ENCODE measurements around the gene RPL29. TPM values are rescaled to one million over a fixed set of nuclear protein-coding genes. Genes with fewer than 3 reads are reported as not detected.

RPL29 gene
- total and polyA plus RNA-seq, 7 donors = 1,247 to 2,993 (median 2,094) TPM

DNA sequence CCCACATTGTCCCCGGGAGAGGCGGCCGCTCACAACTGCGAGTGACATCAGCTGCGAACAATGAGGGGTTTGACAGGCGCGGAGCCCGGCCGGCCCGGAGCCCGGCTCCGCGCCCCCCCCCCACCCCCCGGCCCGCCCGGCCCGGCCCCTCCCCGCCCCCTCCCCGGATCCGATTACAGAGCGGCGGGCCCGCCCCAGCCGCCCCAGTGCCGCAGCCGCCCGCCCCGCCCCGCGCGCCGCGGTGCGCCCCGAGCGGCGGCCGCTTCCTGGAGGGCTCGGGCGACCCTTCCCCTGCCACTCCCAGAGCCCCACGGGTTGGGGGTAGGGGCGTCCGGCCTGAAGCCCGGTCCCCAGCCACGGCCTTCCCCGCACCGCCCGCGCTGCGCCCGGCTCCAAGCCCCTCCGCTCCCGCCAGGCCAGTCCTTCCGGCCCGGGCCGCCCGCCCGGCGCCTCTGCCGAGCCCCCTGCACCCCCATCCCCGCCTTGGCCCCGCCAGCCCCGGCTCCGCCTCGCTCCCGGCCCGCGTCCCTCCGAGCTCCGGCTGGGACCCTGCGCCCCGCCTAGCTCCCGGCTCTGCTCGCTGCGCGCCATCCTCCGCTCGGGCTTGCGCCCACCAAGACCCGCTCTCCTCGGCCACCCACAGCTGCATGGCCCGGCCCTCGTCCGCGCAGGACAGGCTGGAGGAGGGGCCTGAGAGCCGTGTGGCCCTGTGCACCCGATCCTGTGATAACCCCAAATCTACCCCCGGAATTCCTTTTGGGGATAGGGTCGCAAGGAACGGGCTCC, 28.1 kb downstream of the RPL29 start, which contains the start of gene PCBP4:
PCBP4 (minus strand) TSS at position 71 of the 786 bp plus-strand sequence. CDS start 6,214 bp downstream, outside the sequence.
- WGBS, 2 donors = 1% methylated on average over 90 of the region's 90 CpGs
- Histone ChIP-seq H3K9me3 (no peaks in the 10 kb centered on the region), H3K36me3 (no peaks in the 10 kb centered on the region), H3K4me3 (peak within 1 kb of the TSS; percentile 66 to 95 (median 80)), H3K4me1 (peaks cover 0 to 53% (median 43%) of the 10 kb centered on the region in 4 donors), H3K27ac (peak within 1 kb of the TSS; percentile 92 to 99 (median 94)), H3K27me3 (no peaks in the 10 kb centered on the region)
- peak; percentile 85 for DNase-seq
- intact Hi-C loops (cut with DNase I) = loop anchor here (1.0 to 10.0 kb wide), 2 partner anchors 25 to 573 kb away; partner anchors contain the start of genes PARP3 and RBM15B
- TF ChIP-seq, protein P1, sequence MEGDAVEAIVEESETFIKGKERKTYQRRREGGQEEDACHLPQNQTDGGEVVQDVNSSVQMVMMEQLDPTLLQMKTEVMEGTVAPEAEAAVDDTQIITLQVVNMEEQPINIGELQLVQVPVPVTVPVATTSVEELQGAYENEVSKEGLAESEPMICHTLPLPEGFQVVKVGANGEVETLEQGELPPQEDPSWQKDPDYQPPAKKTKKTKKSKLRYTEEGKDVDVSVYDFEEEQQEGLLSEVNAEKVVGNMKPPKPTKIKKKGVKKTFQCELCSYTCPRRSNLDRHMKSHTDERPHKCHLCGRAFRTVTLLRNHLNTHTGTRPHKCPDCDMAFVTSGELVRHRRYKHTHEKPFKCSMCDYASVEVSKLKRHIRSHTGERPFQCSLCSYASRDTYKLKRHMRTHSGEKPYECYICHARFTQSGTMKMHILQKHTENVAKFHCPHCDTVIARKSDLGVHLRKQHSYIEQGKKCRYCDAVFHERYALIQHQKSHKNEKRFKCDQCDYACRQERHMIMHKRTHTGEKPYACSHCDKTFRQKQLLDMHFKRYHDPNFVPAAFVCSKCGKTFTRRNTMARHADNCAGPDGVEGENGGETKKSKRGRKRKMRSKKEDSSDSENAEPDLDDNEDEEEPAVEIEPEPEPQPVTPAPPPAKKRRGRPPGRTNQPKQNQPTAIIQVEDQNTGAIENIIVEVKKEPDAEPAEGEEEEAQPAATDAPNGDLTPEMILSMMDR (IDR thresholded peaks at IDR 0.05) = no peak
- TF ChIP-seq POLR2A (IDR thresholded peaks at IDR 0.05) = no peak
- peak; percentile 74 to 91 (median 84) for TF ChIP-seq POLR2AphosphoS5 (IDR thresholded peaks at IDR 0.05)
- TF ChIP-seq EP300 (IDR thresholded peaks at IDR 0.05) = no peak

DNA sequence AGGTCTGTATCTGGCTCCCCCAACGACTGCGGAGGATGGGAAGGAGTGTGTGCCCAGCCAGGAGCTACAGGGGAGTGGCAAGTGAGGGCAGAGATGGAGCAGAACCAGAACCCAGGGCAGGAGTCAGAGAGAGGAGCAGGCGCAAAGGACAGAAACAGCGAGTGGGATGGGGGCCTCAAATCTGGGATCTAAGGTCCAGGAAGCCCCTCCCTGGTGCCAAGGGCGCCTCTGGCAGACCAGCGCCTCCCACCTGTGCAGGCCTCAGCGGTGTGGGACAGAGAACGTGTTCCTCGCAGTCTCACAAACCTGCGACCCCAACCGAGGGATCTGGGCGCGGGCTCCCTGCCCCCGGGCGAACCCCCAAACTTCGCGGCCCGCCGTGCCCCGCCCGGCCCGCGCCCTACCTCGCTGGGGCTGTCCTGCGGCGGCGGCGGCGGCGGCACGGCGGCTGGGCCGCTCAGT, 28.7 kb downstream of the RPL29 start:
- DNase-seq = no peak
- peak overlapping the region; percentile 46 to 95 (median 80) for H3K4me3 ChIP-seq
- H3K4me1 ChIP-seq = peaks cover 0 to 56% (median 42%) of the 10 kb centered on the region in 4 donors
- WGBS, 2 donors = 4 to 6% methylated on average over 33 of the region's 33 CpGs
- H3K27me3 ChIP-seq = no peaks in the 10 kb centered on the region
- no peak for TF ChIP-seq POLR2AphosphoS5 (IDR thresholded peaks at IDR 0.05)
- no peak for TF ChIP-seq EP300 (IDR thresholded peaks at IDR 0.05)
- TF ChIP-seq POLR2A (IDR thresholded peaks at IDR 0.05) = no peak
- TF ChIP-seq, protein P1 (IDR thresholded peaks at IDR 0.05) = no peak
- H3K9me3 ChIP-seq = no peaks in the 10 kb centered on the region
- H3K36me3 ChIP-seq = no peaks in the 10 kb centered on the region
- intact Hi-C loops (cut with DNase I) = loop anchor here (1.0 to 10.0 kb wide), 2 partner anchors 25 to 572 kb away; partner anchors contain the start of genes PARP3 and RBM15B
- peak overlapping the region; percentile 92 to 99 (median 94) for H3K27ac ChIP-seq

DNA sequence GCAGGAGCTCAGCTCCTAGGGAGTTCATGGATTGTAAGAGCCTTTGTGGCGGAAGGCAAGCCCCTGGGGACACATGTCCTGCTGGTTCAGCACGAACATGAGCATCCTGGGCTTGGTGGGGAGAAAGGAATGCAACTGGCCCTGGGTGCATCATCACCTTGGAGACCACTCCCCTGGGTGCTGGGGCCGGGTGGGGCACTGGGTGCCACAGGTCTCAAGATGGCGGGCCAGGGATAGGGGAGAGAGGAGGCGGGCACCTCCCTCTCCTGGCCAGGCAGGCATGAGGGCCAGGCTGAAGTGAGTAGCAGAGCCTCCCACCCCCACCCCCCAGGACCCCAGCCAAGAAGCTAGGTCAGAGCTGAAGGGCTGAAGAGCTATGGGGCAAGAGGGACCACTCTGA, 29.2 kb downstream of the RPL29 start:
- Histone ChIP-seq H3K27me3 (no peaks in the 10 kb centered on the region), H3K4me1 (peaks cover 0 to 56% (median 42%) of the 10 kb centered on the region in 4 donors), H3K27ac (peak overlapping the region; percentile 92 to 99 (median 94)), H3K9me3 (no peaks in the 10 kb centered on the region), H3K4me3 (peak overlapping the region; percentile 46 to 95 (median 80)), H3K36me3 (no peaks in the 10 kb centered on the region)
- TF ChIP-seq EP300 (IDR thresholded peaks at IDR 0.05) (no peak), POLR2A (IDR thresholded peaks at IDR 0.05) (no peak), POLR2AphosphoS5 (IDR thresholded peaks at IDR 0.05) (no peak)
- TF ChIP-seq, protein P1 (IDR thresholded peaks at IDR 0.05) = no peak
- WGBS, 2 donors = 73 to 74% methylated on average over 5 of the region's 5 CpGs
- intact Hi-C loops (cut with DNase I) = loop anchor here (10.0 kb wide), 1 partner anchor 572 kb away; the partner anchor contains the start of gene RBM15B
- no peak for DNase-seq

DNA sequence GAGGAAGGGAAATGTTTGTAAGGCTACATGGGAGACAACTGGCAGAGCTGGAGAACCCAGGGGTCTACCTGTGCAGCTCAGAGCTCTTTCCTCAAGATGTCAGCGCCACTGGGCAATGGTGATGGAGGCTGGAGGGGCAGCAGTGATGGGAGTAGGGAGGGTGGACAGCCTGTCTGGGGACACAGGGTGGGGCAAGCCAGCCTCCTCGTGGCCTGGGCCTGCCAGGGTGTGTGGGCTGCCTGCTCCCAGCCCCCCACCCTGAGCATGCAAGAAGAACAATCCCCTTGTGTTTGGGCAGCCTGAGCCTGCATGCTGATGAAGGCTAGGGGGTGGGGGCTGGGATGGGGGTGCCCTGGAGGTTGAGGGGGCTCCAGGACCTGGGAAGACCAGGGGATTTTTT, 29.7 kb downstream of the RPL29 start:
- TF ChIP-seq, protein P1 (IDR thresholded peaks at IDR 0.05) = no peak
- TF ChIP-seq POLR2A (IDR thresholded peaks at IDR 0.05) = no peak
- TF ChIP-seq POLR2AphosphoS5 (IDR thresholded peaks at IDR 0.05) = no peak
- no peak for TF ChIP-seq EP300 (IDR thresholded peaks at IDR 0.05)
- Histone ChIP-seq H3K27me3 (no peaks in the 10 kb centered on the region), H3K27ac (peak overlapping the region; percentile 92 to 99 (median 94)), H3K4me3 (peak overlapping the region in 3 of 4 donors; percentile 74 to 95 (median 87)), H3K36me3 (peaks cover 0 to 2% (median 0%) of the 10 kb centered on the region in 4 donors), H3K4me1 (peaks cover 0 to 56% (median 42%) of the 10 kb centered on the region in 4 donors), H3K9me3 (no peaks in the 10 kb centered on the region)
- 80 to 92% methylated on average over 2 of the region's 2 CpGs for WGBS, 2 donors
- no peak for DNase-seq
- intact Hi-C loops (cut with DNase I) = loop anchor here (10.0 kb wide), 1 partner anchor 571 kb away; the partner anchor contains the start of gene RBM15B

All from sigmoid colon (tissue), 7 donors.